Measurements from ENCODE around the gene PARD3B. TPM values are rescaled to one million over a fixed set of nuclear protein-coding genes. Genes with fewer than 3 reads are reported as not detected.

PARD3B gene
- total and polyA plus RNA-seq, 2 of the 13 experiments (the other 11 are each of a cell fraction or from before 2014, with no cell fraction given): 0.71 to 2.3 TPM

DNA sequence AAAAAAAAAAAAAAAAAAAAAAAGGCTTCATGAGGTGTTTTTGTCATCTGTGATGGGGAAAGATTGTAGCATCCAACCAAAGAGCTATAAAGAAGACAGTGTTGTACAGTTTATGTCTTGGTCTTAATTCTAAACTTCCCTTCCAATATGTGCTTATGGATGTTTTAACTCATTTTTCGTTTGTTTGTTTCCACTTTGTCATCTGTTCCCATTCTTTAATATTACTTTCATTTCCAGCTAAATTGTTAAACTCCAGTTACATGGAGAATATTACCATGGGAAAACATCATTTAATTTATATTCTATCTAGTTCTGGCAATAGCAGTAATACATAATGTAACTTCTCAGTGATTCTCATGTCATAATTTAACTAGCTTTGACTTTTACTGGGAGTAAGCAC is 792.9 kb downstream of the PARD3B start:
- ChIA-PET CTCF (ENCODE audit: low intra/inter-chr PET ratio, low total read pairs) (no interaction called here), POLR2A (no interaction called here)
- Histone ChIP-seq H3K79me2 (ENCODE audit: insufficient read depth, low read length) (no peaks in the 10 kb centered on the region), H3K36me3 (replicated peaks in 1 of 2; ENCODE audit: control insufficient read depth in 1 of 2, insufficient read depth in 2 of 2, low read length in 2 of 2) (no peaks in the 10 kb centered on the region), H3K4me1 (ENCODE audit: insufficient read depth, low read length) (no peaks in the 10 kb centered on the region), H3K4me2 (ENCODE audit: low read depth, low read length) (no peak overlapping the region), H3K9ac (ENCODE audit: insufficient read depth, low read depth, low read length) (no peak overlapping the region), H3K9me3 (ENCODE audit: low read length) (no peaks in the 10 kb centered on the region), H3K4me3 (replicated peaks in 1 of 3; ENCODE audit: insufficient read depth in 1 of 3, low read depth in 2 of 3, low read length in 3 of 3) (no peak overlapping the region), H4K20me1 (ENCODE audit: insufficient read depth, low read length) (no peaks in the 10 kb centered on the region), H3K27me3 (ENCODE audit: control insufficient read depth in 1 of 2, insufficient read depth in 2 of 2, low read length in 2 of 2) (no peaks in the 10 kb centered on the region), H2AFZ (ENCODE audit: low read length) (no peak overlapping the region), H3K27ac (ENCODE audit: extremely low read length, insufficient read depth, low read length) (no peak overlapping the region)
- DNase-seq (ENCODE audit: low spot score) (no peak), ATAC-seq (no peak), FAIRE-seq (no peak)
- TF ChIP-seq MAFG (CRISPR knock-in tag; IDR thresholded peaks at IDR 0.05): no peak
- TF ChIP-seq, protein P1, sequence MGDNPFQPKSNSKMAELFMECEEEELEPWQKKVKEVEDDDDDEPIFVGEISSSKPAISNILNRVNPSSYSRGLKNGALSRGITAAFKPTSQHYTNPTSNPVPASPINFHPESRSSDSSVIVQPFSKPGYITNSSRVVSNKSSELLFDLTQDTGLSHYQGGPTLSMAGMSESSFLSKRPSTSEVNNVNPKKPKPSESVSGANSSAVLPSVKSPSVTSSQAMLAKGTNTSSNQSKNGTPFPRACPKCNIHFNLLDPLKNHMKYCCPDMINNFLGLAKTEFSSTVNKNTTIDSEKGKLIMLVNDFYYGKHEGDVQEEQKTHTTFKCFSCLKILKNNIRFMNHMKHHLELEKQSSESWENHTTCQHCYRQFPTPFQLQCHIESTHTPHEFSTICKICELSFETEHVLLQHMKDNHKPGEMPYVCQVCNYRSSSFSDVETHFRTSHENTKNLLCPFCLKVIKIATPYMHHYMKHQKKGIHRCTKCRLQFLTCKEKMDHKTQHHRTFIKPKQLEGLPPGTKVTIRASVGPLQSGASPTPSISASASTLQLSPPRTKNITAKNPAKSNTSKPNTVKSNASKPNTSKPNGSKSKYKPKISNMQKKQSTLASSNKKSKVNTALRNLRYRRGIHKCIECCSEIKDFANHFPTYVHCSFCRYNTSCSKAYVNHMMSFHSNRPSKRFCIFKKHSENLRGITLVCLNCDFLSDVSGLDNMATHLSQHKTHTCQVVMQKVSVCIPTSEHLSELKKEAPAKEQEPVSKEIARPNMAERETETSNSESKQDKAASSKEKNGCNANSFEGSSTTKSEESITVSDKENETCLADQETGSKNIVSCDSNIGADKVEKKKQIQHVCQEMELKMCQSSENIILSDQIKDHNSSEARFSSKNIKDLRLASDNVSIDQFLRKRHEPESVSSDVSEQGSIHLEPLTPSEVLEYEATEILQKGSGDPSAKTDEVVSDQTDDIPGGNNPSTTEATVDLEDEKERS (CRISPR knock-in tag; IDR thresholded peaks at IDR 0.05): no peak
- TF ChIP-seq ISL2 (CRISPR knock-in tag; IDR thresholded peaks at IDR 0.05): no peak
- no peak for TF ChIP-seq NFIC (IDR thresholded peaks at IDR 0.05; ENCODE audit: low read length)
- no peak for TF ChIP-seq JUND (CRISPR knock-in tag; IDR thresholded peaks at IDR 0.05)
- TF ChIP-seq ONECUT2 (CRISPR knock-in tag; IDR thresholded peaks at IDR 0.05): no peak
- in situ Hi-C loops (cut with HindIII; ENCODE audit: extremely low pct_ligation_motif_present, low pct_unique_long_range_greater_than_20kb): no loop called here
- 17% methylated on average over 1 of the region's 1 CpG for WGBS (ENCODE audit: low lambda C conversion rate)
- no TSS peak for BruUV-seq (replicated peaks)
- intact Hi-C loops (cut with micrococcal nuclease; ENCODE audit: unreplicated experiment): no loop called here

DNA sequence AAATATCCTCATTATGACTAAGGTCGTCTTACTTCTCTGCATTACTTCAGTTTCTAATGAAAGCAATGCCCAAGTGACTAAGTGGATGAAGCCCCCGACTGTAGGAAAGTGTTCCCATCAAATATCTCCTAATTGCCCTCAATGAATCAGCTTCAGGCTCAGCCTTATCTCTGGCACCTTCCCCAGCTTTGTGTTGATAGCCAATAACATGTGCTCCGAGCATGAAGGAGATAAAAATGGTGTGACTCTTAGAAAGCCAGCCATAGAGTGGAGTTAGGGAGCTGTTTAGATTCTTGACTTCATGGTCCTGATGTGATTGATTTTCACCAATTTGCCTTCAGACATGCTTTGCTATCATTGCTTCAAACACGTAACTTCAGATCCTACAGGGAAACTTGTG is 797.8 kb downstream of the PARD3B start:
- Histone ChIP-seq H3K9ac (ENCODE audit: insufficient read depth, low read depth, low read length) (no peak overlapping the region), H3K4me2 (ENCODE audit: low read depth, low read length) (no peak overlapping the region), H3K9me3 (ENCODE audit: low read length) (no peaks in the 10 kb centered on the region), H3K27ac (ENCODE audit: extremely low read length, insufficient read depth, low read length) (no peak overlapping the region), H3K79me2 (ENCODE audit: insufficient read depth, low read length) (no peaks in the 10 kb centered on the region), H3K36me3 (replicated peaks in 1 of 2; ENCODE audit: control insufficient read depth in 1 of 2, insufficient read depth in 2 of 2, low read length in 2 of 2) (no peaks in the 10 kb centered on the region), H3K4me3 (replicated peaks in 1 of 3; ENCODE audit: insufficient read depth in 1 of 3, low read depth in 2 of 3, low read length in 3 of 3) (no peak overlapping the region), H3K27me3 (ENCODE audit: control insufficient read depth in 1 of 2, insufficient read depth in 2 of 2, low read length in 2 of 2) (no peaks in the 10 kb centered on the region), H2AFZ (ENCODE audit: low read length) (no peak overlapping the region), H3K4me1 (ENCODE audit: insufficient read depth, low read length) (no peaks in the 10 kb centered on the region), H4K20me1 (ENCODE audit: insufficient read depth, low read length) (no peaks in the 10 kb centered on the region)
- intact Hi-C loops (cut with micrococcal nuclease; ENCODE audit: unreplicated experiment): no loop called here
- FAIRE-seq (no peak), ATAC-seq (no peak), DNase-seq (ENCODE audit: low spot score) (no peak)
- POLR2A ChIA-PET: no interaction called here
- CTCF ChIA-PET (ENCODE audit: low intra/inter-chr PET ratio, low total read pairs): no interaction called here
- in situ Hi-C loops (cut with HindIII; ENCODE audit: extremely low pct_ligation_motif_present, low pct_unique_long_range_greater_than_20kb): no loop called here
- 36% methylated on average over 4 of the region's 4 CpGs for WGBS (ENCODE audit: low lambda C conversion rate)
- no TSS peak for BruUV-seq (replicated peaks)
- TF ChIP-seq, protein P2, sequence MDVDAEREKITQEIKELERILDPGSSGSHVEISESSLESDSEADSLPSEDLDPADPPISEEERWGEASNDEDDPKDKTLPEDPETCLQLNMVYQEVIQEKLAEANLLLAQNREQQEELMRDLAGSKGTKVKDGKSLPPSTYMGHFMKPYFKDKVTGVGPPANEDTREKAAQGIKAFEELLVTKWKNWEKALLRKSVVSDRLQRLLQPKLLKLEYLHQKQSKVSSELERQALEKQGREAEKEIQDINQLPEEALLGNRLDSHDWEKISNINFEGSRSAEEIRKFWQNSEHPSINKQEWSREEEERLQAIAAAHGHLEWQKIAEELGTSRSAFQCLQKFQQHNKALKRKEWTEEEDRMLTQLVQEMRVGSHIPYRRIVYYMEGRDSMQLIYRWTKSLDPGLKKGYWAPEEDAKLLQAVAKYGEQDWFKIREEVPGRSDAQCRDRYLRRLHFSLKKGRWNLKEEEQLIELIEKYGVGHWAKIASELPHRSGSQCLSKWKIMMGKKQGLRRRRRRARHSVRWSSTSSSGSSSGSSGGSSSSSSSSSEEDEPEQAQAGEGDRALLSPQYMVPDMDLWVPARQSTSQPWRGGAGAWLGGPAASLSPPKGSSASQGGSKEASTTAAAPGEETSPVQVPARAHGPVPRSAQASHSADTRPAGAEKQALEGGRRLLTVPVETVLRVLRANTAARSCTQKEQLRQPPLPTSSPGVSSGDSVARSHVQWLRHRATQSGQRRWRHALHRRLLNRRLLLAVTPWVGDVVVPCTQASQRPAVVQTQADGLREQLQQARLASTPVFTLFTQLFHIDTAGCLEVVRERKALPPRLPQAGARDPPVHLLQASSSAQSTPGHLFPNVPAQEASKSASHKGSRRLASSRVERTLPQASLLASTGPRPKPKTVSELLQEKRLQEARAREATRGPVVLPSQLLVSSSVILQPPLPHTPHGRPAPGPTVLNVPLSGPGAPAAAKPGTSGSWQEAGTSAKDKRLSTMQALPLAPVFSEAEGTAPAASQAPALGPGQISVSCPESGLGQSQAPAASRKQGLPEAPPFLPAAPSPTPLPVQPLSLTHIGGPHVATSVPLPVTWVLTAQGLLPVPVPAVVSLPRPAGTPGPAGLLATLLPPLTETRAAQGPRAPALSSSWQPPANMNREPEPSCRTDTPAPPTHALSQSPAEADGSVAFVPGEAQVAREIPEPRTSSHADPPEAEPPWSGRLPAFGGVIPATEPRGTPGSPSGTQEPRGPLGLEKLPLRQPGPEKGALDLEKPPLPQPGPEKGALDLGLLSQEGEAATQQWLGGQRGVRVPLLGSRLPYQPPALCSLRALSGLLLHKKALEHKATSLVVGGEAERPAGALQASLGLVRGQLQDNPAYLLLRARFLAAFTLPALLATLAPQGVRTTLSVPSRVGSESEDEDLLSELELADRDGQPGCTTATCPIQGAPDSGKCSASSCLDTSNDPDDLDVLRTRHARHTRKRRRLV (CRISPR knock-in tag; IDR thresholded peaks at IDR 0.05): no peak
- TF ChIP-seq MBD4 (IDR thresholded peaks at IDR 0.05; ENCODE audit: borderline replicate concordance, low read length) (no peak), PHF20 (CRISPR knock-in tag; IDR thresholded peaks at IDR 0.05) (no peak)
- TF ChIP-seq, protein P3, sequence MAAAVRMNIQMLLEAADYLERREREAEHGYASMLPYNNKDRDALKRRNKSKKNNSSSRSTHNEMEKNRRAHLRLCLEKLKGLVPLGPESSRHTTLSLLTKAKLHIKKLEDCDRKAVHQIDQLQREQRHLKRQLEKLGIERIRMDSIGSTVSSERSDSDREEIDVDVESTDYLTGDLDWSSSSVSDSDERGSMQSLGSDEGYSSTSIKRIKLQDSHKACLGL (CRISPR knock-in tag; IDR thresholded peaks at IDR 0.05): no peak

Data from HepG2 (cell line).